ENCODE results near the gene FBXO38. TPM values are rescaled to one million over a fixed set of nuclear protein-coding genes. Genes with fewer than 3 reads are reported as not detected.

The FBXO38 gene
- total RNA-seq, 4 donors from 2014 or later, result 70.0 to 182 (median 79.3) TPM

GRCh38 chr5:148443998-148444397, 60.2 kb downstream of the FBXO38 start:
- DNase-seq, result peak; percentile 25
- peaks cover 3 to 26% (median 7%) of the 10 kb centered on the region in 4 donors for H3K4me1 ChIP-seq
- H3K27me3 ChIP-seq, result no peaks in the 10 kb centered on the region
- H3K27ac ChIP-seq, result no peak overlapping the region
- in situ Hi-C loops (cut with MboI; ENCODE audit: low pct_ligation_motif_present in 1 of 4, low pct_unique_long_range_greater_than_20kb in 1 of 4, low sequenced_read_pairs in 3 of 4) (loop anchor here (10.0 to 25.0 kb wide), 4 partner anchors 281 to 593 kb away; no protein-coding TSS in a partner anchor), intact Hi-C loops (cut with DNase I; ENCODE audit: low total_unique reads) (loop anchor here (2.0 kb wide), 1 partner anchor 287 kb away; no protein-coding TSS in a partner anchor)
- TF ChIP-seq POLR2AphosphoS5 (IDR thresholded peaks at IDR 0.05) (no peak), CTCF (IDR thresholded peaks at IDR 0.05) (peak; percentile 68 to 81 (median 74)), POLR2A (IDR thresholded peaks at IDR 0.05) (no peak), EP300 (IDR thresholded peaks at IDR 0.05; ENCODE audit: low read depth) (no peak)
- peaks cover 0 to 37% (median 14%) of the 10 kb centered on the region in 4 donors for H3K36me3 ChIP-seq
- H3K9me3 ChIP-seq, result no peaks in the 10 kb centered on the region
- no peak overlapping the region for H3K4me3 ChIP-seq
- WGBS, 2 donors (ENCODE audit: low coverage in 1 of 2), result 25% methylated on average over 4 to 5 of the region's 5 CpGs

- H3K4me1 ChIP-seq, result peaks cover 3 to 26% (median 7%) of the 10 kb centered on the region in 4 donors
- peaks cover 0 to 21% (median 7%) of the 10 kb centered on the region in 4 donors for H3K36me3 ChIP-seq
- intact Hi-C loops (cut with DNase I; ENCODE audit: low total_unique reads), result loop anchor here (2.0 kb wide), 1 partner anchor 285 kb away; no protein-coding TSS in a partner anchor
- no peak for TF ChIP-seq CTCF (IDR thresholded peaks at IDR 0.05)
- TF ChIP-seq EP300 (IDR thresholded peaks at IDR 0.05; ENCODE audit: low read depth), result no peak
- no peak for TF ChIP-seq POLR2AphosphoS5 (IDR thresholded peaks at IDR 0.05)
- no peak for TF ChIP-seq POLR2A (IDR thresholded peaks at IDR 0.05)
- H3K4me3 ChIP-seq, result no peak overlapping the region
- in situ Hi-C loops (cut with MboI; ENCODE audit: low pct_ligation_motif_present in 1 of 4, low pct_unique_long_range_greater_than_20kb in 1 of 4, low sequenced_read_pairs in 3 of 4), result loop anchor here (5.0 to 25.0 kb wide), 5 partner anchors 279 to 592 kb away; no protein-coding TSS in a partner anchor
- WGBS, 2 donors (ENCODE audit: low coverage in 1 of 2), result 69 to 100% methylated on average over 1 to 3 of the region's 3 CpGs
- H3K9me3 ChIP-seq, result no peaks in the 10 kb centered on the region
- DNase-seq, result no peak
- H3K27me3 ChIP-seq, result no peaks in the 10 kb centered on the region
- H3K27ac ChIP-seq, result no peak overlapping the region
Observed at GRCh38 chr5:148445578-148445977, 61.8 kb downstream of the FBXO38 start.

- Histone ChIP-seq H3K4me1 (peaks cover 3 to 26% (median 7%) of the 10 kb centered on the region in 4 donors), H3K27me3 (no peaks in the 10 kb centered on the region), H3K36me3 (peaks cover 0 to 12% (median 2%) of the 10 kb centered on the region in 4 donors), H3K9me3 (no peaks in the 10 kb centered on the region), H3K27ac (peak overlapping the region in 1 of 4 donors; percentile 26), H3K4me3 (no peak overlapping the region)
- in situ Hi-C loops (cut with MboI; ENCODE audit: low pct_ligation_motif_present in 1 of 4, low pct_unique_long_range_greater_than_20kb in 1 of 4, low sequenced_read_pairs in 3 of 4), result loop anchor here (5.0 to 25.0 kb wide), 5 partner anchors 278 to 591 kb away; no protein-coding TSS in a partner anchor
- TF ChIP-seq POLR2AphosphoS5 (IDR thresholded peaks at IDR 0.05) (no peak), EP300 (IDR thresholded peaks at IDR 0.05; ENCODE audit: low read depth) (no peak), CTCF (IDR thresholded peaks at IDR 0.05) (no peak), POLR2A (IDR thresholded peaks at IDR 0.05) (no peak)
- intact Hi-C loops (cut with DNase I; ENCODE audit: low total_unique reads), result no loop called here
- WGBS, 2 donors (ENCODE audit: low coverage in 1 of 2), result 40 to 48% methylated on average over 2 of the region's 2 CpGs
- DNase-seq, result no peak
Observed at GRCh38 chr5:148446611-148447010, 62.9 kb downstream of the FBXO38 start.

- TF ChIP-seq CTCF (IDR thresholded peaks at IDR 0.05) (no peak), POLR2AphosphoS5 (IDR thresholded peaks at IDR 0.05) (no peak), EP300 (IDR thresholded peaks at IDR 0.05; ENCODE audit: low read depth) (no peak), POLR2A (IDR thresholded peaks at IDR 0.05) (no peak)
- H3K27me3 ChIP-seq, result no peaks in the 10 kb centered on the region
- H3K4me1 ChIP-seq, result no peaks in the 10 kb centered on the region
- WGBS, 2 donors (ENCODE audit: low coverage in 1 of 2), result 88% methylated on average over 10 of the region's 10 CpGs; no CpG with 5 or more reads in 1 of the 2 donors
- H3K27ac ChIP-seq, result no peak overlapping the region
- in situ Hi-C loops (cut with MboI; ENCODE audit: low pct_ligation_motif_present in 1 of 4, low pct_unique_long_range_greater_than_20kb in 1 of 4, low sequenced_read_pairs in 3 of 4) (no loop called here), intact Hi-C loops (cut with DNase I; ENCODE audit: low total_unique reads) (no loop called here)
- DNase-seq, result no peak
- no peak overlapping the region for H3K4me3 ChIP-seq
- H3K36me3 ChIP-seq, result no peaks in the 10 kb centered on the region
- H3K9me3 ChIP-seq, result no peaks in the 10 kb centered on the region
Observed at GRCh38 chr5:148452499-148453193, 68.9 kb downstream of the FBXO38 start.
